ENCODE data around the gene SOX12. TPM values are rescaled to one million over a fixed set of nuclear protein-coding genes. Genes with fewer than 3 reads are reported as not detected.

The SOX12 gene
- 13.9 and 14.7 TPM in 2 replicates for total RNA-seq (2022)
- percentile 51 among the genes with signal in this experiment for Bru-seq, nascent RNA
- percentile 69 among the genes with signal in this experiment for BruChase-seq, experiment 1, labeled RNA remaining after a 2-hour chase
- BruChase-seq, experiment 2, labeled RNA remaining after a 6-hour chase = percentile 73 among the genes with signal in this experiment
- long read RNA-seq, full-length matches to known transcripts = 7 of 7 reads
- long read RNA-seq, partial matches to known transcripts = 0 of 7 reads
- long read RNA-seq, other reads (novel, unspliced or antisense) = 0 of 7 reads

DNA sequence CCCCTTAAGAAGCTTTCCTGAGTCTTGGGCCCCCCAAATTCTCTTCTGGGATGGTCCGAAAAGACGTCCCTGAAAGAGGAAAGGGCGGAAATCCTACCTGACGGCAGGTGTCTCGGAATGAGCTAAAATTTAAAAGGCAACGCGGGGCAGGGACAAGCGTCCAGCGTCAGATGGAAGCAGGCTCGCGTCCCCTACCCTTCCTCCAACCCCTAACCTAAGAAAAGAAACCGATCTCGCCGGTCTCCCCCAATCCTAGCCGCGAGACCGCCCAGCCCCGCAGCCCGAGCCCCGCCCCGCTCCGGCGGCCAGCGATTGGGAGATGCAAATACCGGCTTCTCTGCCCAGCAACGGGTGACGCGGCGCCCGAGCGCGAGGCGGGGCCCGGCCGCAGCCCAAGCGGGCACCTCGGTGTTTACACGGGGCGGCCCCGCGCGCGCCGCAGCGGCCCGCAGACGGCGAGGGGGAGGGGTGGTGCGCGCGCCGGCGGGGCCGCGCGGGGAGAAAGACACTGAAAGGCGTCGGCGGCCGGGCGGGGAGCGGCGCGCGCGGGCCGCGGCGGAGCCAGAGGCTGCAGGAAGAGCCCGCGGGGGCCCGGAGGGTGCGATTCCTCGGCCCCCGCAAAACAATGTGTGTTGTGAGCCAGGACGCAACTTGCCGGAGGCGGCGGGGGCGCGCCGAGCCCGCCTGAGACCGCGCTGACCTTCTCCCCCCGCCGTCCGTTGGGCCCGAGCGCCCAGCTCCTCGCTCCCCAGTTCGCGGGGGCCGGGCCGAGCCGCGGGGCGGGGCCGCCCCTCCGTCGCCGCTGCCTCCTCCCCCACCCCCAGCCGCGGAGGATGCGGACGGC is at the start of gene SOX12:
Gene SOX12 (plus strand): TSS at position 508 of the 844 bp plus-strand sequence. CDS start 373 bp downstream, outside the sequence.
- Mint-ChIP-seq H3K4me1 (ENCODE audit: low read depth, unreplicated experiment) (peaks cover 8% of the 10 kb centered on the region), H3K27me3 (ENCODE audit: insufficient read depth, unreplicated experiment) (peaks cover 4% of the 10 kb centered on the region), H3K9me3 (ENCODE audit: unreplicated experiment) (no peaks in the 10 kb centered on the region), H3K36me3 (ENCODE audit: insufficient read depth, unreplicated experiment) (peaks cover 46% of the 10 kb centered on the region), H3K27ac (ENCODE audit: unreplicated experiment) (peak within 1 kb of the TSS; percentile 87), H3K4me3 (ENCODE audit: unreplicated experiment) (peak within 1 kb of the TSS; percentile 94)
- intact Hi-C loops (cut with micrococcal nuclease; ENCODE audit: unreplicated experiment) = loop anchor here (1.0 kb wide), 1 partner anchor 28 kb away; the partner anchor contains the start of gene ZCCHC3
- Histone ChIP-seq H3K27me3 (replicated peaks; ENCODE audit: control insufficient read depth, insufficient read depth, low read length) (no peaks in the 10 kb centered on the region), H3K4me1 (0 out of 2 replicates have a peak, but pooled peaks cover 10% of the 10 kb centered on the region), H3K4me3 (ENCODE audit: low read depth, low read length) (peak within 1 kb of the TSS; percentile 59), H3K36me3 (ENCODE audit: control insufficient read depth, insufficient read depth, low read length) (no peaks in the 10 kb centered on the region), H3K9me3 (no peaks in the 10 kb centered on the region)
- peak; percentile 97 to 99 for DNase-seq
- CTCF ChIA-PET = interaction anchor here (1.3 kb wide), 2 partner anchors 59 to 106 kb away, joined by 3 to 4 read pairs; no protein-coding TSS in a partner anchor
- no TSS peak for BruUV-seq (replicated peaks)
- TF ChIP-seq, protein P1, sequence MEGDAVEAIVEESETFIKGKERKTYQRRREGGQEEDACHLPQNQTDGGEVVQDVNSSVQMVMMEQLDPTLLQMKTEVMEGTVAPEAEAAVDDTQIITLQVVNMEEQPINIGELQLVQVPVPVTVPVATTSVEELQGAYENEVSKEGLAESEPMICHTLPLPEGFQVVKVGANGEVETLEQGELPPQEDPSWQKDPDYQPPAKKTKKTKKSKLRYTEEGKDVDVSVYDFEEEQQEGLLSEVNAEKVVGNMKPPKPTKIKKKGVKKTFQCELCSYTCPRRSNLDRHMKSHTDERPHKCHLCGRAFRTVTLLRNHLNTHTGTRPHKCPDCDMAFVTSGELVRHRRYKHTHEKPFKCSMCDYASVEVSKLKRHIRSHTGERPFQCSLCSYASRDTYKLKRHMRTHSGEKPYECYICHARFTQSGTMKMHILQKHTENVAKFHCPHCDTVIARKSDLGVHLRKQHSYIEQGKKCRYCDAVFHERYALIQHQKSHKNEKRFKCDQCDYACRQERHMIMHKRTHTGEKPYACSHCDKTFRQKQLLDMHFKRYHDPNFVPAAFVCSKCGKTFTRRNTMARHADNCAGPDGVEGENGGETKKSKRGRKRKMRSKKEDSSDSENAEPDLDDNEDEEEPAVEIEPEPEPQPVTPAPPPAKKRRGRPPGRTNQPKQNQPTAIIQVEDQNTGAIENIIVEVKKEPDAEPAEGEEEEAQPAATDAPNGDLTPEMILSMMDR (IDR thresholded peaks at IDR 0.05; ENCODE audit: insufficient read depth in 1 of 2, low read depth in 1 of 2, low read length in 1 of 2, severe bottlenecking in 1 of 2, unreplicated experiment in 1 of 2) = no peak
- POLR2A ChIA-PET = interaction anchor here (0.5 to 3.1 kb wide), 5 partner anchors 11 to 56 kb away, joined by 5 to 14 read pairs (median 9); partner anchors contain the start of genes NRSN2, TRIB3 and ZCCHC3

DNA sequence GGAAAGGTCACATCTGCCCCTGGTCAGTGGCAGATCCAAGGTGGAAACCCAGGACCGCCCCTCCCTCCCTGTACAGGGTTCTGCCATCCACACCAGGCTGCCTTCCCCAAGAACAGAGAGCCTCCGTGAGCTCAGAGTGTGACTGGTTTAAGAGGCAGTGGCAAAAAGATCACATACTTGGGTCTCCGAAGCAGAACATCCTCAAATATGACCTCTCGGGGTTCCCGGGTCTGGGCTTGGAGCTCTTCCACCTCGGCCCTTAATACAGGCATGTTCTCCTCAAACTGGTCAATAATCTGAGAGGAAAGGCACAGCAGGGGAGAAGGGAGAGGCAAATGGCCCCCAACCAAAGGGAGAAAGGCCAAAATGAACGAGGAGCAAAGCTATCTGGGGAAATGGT is 49.6 kb upstream of the SOX12 start:
- peak in 1 of 2 experiments; percentile 3 for DNase-seq
- no peaks in the 10 kb centered on the region for H3K4me1 Mint-ChIP-seq (ENCODE audit: low read depth, unreplicated experiment)
- H3K27me3 Mint-ChIP-seq (ENCODE audit: insufficient read depth, unreplicated experiment) = no peaks in the 10 kb centered on the region
- H3K27me3 ChIP-seq (replicated peaks; ENCODE audit: control insufficient read depth, insufficient read depth, low read length) = no peaks in the 10 kb centered on the region
- H3K4me3 Mint-ChIP-seq (ENCODE audit: unreplicated experiment) = no peak overlapping the region
- intact Hi-C loops (cut with micrococcal nuclease; ENCODE audit: unreplicated experiment) = no loop called here
- no peaks in the 10 kb centered on the region for H3K9me3 Mint-ChIP-seq (ENCODE audit: unreplicated experiment)
- H3K36me3 ChIP-seq (ENCODE audit: control insufficient read depth, insufficient read depth, low read length) = peaks cover 4% of the 10 kb centered on the region
- no peaks in the 10 kb centered on the region for H3K9me3 ChIP-seq
- BruUV-seq (replicated peaks) = no TSS peak
- ChIA-PET POLR2A (interaction anchor here (0.5 kb wide), 1 partner anchor 50 kb away, joined by 9 read pairs; no protein-coding TSS in a partner anchor), CTCF (no interaction called here)
- TF ChIP-seq, protein P1 (IDR thresholded peaks at IDR 0.05; ENCODE audit: insufficient read depth in 1 of 2, low read depth in 1 of 2, low read length in 1 of 2, severe bottlenecking in 1 of 2, unreplicated experiment in 1 of 2) = no peak
- no peak overlapping the region for H3K27ac Mint-ChIP-seq (ENCODE audit: unreplicated experiment)
- H3K4me3 ChIP-seq (ENCODE audit: low read depth, low read length) = no peak overlapping the region
- H3K4me1 ChIP-seq = no peaks in the 10 kb centered on the region
- peaks cover 15% of the 10 kb centered on the region for H3K36me3 Mint-ChIP-seq (ENCODE audit: insufficient read depth, unreplicated experiment)

Measured in Caco-2 (cell line).